HG02610 (cell line): ENCODE measurements around the gene IGLON5.

Source experiments
- ATAC-seq: cut with Tn5 transposase; IDR thresholded peaks from one replicate; pipeline ENCODE4 v1.9.1; 2021; ENCODE audit warnings: mild to moderate bottlenecking, moderate library complexity; ENCODE audit not compliant: unreplicated experiment

The IGLON5 gene

DNA sequence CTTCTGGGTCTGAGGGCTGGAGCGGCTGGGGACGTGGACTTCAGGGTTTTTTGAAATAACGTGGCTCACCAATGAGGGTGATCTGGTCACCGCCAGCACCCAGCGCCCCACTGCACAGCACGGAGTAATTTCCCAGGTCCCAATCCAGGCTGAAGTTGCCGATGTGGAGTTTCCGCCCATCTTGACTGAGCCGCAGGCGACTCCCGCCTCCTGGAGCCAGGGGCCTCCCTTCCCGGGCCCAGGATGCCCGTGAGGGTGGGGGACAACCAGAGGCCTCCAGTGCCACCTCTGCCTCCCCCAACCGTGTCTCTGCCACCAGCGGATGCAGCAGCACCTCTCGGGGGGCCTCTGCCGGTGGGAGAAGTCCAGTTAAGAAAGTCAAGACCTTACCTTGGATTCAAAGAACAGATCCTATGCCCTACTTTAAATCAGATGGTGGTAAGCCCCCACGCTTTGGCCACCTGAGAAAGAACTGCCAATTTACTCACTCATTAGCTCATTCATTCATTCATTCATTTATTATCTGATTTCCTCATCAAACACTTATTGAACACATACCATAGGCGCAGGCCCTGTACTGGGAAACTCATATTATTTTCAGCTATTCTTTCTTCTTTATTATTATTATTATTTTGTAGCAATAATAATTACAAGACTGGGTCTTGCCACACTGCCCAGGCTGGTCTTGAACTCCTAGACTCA lies 26.6 kb downstream of the IGLON5 start:
- no peak for ATAC-seq

DNA sequence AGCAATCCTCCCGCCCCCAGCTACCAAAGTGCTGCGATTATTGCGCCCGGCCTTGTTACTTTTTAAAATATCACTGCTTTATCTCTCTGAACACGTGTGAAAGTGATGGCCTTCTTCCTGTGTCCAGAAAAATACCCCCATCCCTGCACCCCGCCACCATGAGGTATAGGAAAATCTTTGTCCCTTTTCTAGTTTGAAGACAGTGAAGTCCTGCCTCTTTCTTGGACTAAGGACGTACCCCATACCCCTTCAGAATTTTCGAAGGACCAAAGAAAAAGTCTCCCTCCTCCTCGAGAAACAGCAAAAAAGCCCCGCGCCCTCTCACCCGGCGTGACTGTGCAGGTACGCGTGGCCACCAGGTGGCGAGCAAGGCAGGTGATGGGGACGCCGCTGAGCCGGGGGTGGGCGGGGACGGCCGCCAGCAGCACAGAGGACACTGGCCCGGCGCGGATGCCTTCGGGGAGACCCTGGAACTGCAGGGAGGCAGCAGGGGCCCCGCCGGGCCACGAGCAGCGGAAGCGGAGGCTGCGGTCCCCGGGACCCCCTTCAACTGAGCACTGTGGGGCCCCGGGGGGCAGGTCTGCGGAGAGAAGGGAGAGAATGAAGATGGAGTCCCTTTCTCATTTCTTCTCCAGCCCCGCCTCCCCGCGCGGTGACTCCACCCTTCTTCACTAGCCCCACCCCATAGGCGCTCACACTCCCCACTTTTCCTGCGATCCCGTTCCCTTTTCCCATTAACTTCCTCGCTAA lies 27.3 kb downstream of the IGLON5 start:
- ATAC-seq = peak; percentile 53

DNA sequence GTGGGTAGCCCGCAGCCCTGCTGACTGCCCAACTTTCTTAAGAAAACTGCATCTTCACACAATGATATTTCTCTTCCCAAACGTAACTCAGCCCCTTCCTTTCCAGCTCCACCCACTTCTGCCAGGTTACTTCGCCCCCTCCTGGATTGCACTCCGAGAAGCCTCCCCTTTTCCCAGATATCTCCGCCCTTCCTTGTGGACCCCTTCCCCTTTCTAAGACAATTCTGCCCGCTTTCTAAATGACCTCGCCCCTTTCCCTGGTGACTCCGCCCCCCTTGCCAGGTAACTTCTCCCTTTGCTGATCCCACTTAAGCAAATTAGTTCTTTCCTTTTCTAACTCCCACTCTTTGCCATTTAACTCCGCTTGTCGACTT lies 27.9 kb downstream of the IGLON5 start:
- peak; percentile 1 for ATAC-seq

- ATAC-seq = peak; percentile 53
Measured at GRCh38 chr19:51339687-51340656, 28.5 kb downstream of the IGLON5 start.

DNA sequence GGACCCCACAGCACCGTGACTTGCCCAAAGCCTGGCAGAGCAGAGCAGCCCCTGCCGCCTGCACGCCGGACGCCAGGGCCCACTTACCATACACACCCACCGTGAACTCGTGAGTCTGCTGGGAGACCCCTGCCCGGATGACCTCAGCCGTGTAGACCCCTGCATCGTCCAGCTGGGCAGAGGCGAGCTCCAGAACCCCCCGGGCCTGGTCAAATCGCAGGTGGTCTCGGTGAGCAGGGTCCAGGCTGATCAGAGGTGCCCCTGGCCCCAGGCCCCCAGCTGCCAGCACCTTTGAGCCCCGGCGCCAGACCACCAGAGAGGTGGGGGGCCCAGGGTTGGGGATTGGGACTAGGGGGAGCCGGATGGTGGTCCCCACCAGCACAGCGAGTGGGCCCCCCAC lies 29.6 kb downstream of the IGLON5 start:
- ATAC-seq = no peak

GRCh38 chr19:51341976-51342580 lies 30.6 kb downstream of the IGLON5 start, which contains the start of gene VSIG10L:
TSS of gene VSIG10L (minus strand) at chr19:51342139. CDS start at chr19:51342124, 15 bp downstream.
- no peak for ATAC-seq

GRCh38 chr19:51342631-51343569 lies 31.5 kb downstream of the IGLON5 start:
- ATAC-seq = no peak

DNA sequence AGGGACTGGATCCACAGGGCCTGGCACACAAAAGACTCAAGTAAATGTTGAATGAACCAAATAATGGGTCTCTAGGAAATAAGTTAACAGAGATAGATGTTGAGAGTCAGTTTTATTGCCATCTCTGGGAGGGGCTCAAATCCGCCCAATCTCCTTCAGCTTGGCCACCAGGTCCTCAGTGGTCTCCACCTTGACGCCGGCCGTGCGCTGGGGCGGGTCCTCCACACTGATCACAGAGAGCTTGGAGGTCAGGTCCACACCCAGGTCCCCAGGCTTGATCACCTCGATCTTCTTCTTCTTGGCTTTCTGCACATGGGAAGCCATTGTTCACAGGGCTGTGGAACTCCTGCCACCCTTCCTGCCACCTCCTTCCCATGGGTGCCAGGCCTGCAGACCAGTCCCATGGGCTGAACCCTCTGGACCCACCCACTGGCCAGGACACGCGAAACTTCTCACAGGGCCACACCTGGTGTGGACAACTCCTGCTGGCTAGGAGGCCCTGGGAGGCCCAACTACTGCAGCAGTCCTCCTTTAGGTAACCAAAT lies 33.7 kb downstream of the IGLON5 start:
- ATAC-seq = no peak

DNA sequence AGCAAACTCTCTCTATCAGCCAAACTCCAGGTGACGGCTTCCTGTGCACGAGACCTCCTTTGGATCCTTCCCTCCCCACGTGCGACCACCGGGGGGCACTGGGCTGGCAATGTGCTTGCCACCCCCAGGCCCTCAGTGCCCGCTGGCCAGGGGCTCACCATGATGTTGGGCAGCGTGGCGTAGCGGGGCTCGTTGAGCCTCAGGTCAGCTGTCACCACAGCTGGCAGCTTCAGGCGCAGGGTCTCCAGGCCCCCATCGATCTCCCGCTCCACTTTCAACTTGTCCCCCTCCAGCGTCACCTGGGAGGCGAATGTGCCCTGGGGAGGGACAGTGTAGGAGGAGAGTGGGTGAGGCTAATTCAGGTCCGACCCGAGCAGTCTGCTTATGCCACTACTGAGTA lies 35.3 kb downstream of the IGLON5 start:
- no peak for ATAC-seq

DNA sequence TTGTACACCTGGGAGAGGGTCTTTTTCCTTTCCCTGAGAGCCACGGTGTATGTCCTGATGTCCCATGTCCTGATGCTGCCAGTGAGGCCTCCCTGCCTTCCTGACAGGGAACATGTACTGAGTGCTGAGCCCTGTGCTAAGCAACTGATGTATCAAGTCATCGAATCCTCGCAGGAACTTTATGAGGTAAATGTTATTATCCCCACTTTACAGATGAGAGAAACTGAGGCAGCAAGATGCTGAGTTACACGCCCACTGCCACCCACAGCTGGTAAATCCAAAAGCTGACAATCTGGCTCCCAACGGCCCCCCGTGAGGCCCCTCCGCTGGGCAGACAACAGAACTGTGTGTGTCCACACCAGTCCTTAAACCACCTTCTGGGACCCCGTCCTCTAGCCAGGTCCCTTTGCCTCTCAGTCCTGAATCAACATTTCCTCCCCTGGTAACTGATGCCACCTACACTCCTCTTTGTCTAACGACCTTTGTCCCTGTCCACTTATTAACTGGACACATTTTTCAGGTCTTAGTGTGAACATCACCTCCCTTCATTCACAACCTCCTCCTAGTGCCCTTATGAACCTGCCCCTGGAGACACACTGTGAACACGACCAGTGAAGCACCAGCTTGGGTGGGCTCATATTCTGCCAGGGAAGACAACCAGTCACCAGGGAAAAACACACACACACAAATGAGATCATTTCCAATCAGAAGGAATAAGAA lies 35.9 kb downstream of the IGLON5 start:
- no peak for ATAC-seq

DNA sequence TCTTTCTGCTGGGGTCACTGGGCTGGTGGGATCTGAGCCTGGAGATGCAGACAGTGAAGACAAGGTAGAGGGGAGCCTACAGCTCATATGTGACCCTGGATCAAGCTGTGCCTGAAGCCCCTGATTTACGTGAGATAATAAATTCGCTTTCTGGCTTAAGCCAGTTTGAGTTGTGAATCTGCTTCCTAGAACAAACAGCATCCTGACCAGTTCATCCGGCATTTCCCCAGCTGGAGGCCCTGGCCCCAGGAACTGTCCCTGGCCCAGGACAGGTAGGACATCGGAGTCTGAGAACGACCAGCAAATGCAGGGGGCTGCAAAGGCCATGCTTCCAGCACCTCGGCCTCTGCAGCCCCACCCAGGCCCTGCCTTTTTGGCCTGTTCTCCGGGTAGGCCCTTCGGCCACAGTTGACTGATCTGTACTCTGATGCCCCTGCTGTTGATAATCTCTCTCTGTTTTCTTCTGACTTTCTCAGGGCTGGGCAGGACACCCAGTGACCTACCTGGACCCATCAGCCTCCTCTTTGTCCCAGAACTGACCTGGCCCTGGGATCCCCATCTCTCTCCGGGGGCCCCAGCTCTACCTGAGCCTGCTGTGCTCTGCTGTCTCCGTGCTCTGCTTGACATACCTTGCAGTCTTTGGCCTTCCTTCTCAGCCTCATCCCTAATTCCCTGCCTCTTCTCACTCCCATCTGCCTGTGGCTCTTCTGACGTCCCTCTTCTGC lies 40.0 kb downstream of the IGLON5 start:
- no peak for ATAC-seq

DNA sequence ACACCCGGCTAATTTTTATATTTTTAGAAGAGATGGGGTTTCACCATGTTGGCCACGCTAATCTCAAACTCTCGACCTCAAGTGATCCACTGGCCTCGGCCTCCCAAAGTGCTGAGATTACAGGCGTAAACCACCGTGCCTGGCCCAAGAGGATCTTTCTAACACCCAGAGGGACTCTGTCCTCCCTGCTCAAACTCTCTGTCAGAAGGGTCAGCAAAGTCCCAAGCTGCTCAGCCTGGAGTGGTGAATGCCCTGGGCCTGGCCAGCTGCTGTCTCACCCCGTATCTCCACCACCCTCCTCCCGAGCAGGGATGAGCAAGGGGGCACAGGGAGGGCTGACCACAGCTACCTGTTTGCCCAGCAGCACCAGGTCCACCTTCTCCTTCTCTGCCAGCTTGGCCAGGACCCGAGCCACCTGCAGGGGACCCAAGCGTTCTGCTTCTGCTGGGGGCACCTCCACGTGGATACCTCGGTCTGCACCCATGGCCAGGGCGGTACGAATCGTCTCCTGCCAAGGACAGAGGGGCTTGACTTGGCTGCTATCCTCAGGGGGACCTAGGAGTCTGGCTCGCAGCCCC lies 41.4 kb downstream of the IGLON5 start:
- ATAC-seq = no peak

DNA sequence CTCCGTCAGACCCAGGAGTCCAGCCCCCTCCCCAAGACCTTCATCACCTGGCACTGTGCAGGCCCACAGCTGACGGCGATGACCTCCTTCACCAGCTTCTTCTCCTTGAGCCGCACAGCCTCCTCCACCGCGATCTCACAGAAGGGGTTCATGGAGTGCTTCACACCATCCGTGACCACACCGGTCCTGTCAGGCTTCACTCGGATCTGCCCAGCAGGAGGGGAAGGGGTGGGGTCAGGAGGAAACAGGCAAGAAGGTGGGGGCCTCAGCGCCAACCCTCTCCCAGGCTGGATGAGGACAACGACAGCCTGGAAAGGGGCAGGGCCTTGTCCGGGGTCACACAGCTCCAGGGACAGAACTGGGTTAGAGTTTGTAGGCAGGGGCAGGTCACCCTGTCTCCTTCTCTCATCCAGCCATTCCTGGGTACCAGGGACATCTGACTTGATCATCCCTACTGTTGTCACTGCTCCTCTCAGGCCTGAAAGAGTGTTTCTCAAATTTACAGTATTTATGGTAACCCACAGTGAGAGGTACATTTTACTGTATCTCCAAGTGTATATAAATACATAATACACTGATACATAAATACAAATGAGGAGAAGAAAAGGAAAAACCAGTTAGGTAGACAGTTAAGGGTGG lies 42.8 kb downstream of the IGLON5 start:
- no peak for ATAC-seq

DNA sequence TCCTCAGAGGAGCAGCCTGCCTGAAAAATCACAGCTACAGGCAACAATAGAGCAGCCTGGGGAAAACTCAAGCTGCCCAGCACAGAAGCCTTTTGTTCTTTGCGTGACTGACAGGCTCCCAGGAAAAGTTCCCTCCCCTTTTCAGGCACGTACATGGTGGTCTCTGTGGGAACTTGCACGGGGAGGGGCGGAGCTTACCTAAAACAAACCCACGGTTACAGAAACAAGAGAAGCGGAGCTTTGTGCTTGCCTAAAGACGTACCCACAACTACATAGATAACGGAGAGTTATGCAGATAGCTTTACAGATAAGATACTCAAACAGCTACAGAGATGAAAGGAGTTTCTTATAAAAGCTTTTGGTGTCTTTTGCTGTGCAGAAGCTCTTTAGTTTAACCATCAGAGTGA lies 43.3 kb downstream of the IGLON5 start:
- no peak for ATAC-seq

DNA sequence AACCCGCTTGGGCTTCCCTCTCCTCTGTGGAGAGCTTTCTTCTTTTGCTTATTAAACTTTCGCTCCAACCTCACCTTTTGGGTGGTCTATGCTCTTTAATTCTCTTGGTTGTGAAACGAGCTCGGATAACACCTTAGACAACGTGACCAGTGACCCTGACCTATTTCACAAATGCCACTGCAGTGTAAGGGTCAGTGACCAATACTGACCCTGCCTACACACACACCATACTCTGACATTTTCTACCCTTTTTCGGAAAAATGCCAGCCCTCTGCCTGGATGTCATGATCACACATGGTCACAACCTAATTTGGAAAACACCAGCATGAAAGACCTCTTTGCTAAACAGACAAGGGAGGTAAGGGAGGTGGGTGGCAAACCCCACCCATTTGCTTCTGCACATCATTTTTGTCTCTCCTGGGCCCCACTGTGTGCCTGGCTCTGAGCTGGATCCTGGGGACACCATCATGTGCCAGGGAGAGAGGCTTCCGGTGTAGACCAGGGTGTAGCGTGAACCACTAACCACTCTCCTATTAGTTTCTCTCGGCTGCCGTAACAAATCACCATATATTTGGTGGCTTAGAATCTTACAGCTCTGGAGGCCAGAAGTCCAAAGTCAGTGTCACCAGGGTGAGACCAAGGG lies 44.8 kb downstream of the IGLON5 start:
- ATAC-seq = no peak

DNA sequence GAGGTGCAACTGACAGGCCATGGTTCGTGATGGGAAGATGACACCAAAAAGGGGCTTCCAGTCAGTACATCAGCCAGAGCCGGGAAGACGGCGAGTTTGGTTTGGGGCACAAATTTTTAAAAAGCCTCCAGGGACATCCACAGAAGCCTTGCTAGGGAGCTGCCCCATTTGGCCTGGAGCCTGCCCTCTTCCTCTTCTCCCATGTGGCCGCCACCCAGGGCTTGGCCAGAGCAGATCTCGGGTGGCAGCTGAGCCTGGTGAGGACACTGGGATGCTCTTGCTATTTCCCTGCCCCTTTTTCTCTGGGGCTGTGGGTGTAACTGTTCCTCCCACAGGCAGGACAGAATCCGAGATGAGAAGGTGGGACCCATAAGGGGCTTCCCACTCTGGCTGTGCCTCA lies 46.5 kb downstream of the IGLON5 start:
- no peak for ATAC-seq

GRCh38 chr19:51359294-51359693 lies 47.9 kb downstream of the IGLON5 start:
- no peak for ATAC-seq
